HL-60 (cell line): ENCODE results near the gene SYT9.

Experiments used
- DNase-seq, 2 experiments: peaks; one replicate each; pipeline ENCODE4 v3.0.0-alpha.2; 2010 to 2020; ENCODE audit warnings: low read depth in 1 of 2, low spot score in 1 of 2
- H3K27ac ChIP-seq: fragments of 250-450 bp; sonication (Bioruptor Pico); replicated peaks from 2 replicates; pipeline ENCODE4 v1.5.1; 2020; ENCODE audit warnings: mild to moderate bottlenecking, moderate library complexity
- H3K27me3 ChIP-seq: fragments of 250-450 bp; sonication (Bioruptor Pico); 2 replicates; pipeline ENCODE4 v1.5.1; 2021; ENCODE audit warnings: mild to moderate bottlenecking, moderate library complexity; ENCODE audit not compliant: insufficient read depth, poor library complexity, severe bottlenecking
- H3K4me3 ChIP-seq: replicated peaks from 2 replicates; pipeline ENCODE4 v1.5.1; 2011; ENCODE audit warnings: mild to moderate bottlenecking, control low read depth, low read length; ENCODE audit not compliant: insufficient read depth
- CTCF ChIP-seq: IDR thresholded peaks from one replicate; pipeline ENCODE4 v1.5.1; 2011; ENCODE audit warnings: low read length, control low read depth, inconsistent platforms; ENCODE audit not compliant: insufficient read depth
- GABPA ChIP-seq: IDR thresholded peaks from 2 replicates; pipeline ENCODE4 v1.6.1; 2012; ENCODE audit warnings: low read depth
- POLR2AphosphoS5 ChIP-seq: IDR thresholded peaks from 2 replicates; pipeline ENCODE4 v1.6.1; 2012; ENCODE audit warnings: low read depth
- REST ChIP-seq: IDR thresholded peaks from 2 replicates; pipeline ENCODE4 v1.6.1; 2012; ENCODE audit warnings: low read depth; ENCODE audit not compliant: insufficient replicate concordance
- SPI1 ChIP-seq: IDR thresholded peaks from 2 replicates; pipeline ENCODE4 v1.6.1; 2012; ENCODE audit warnings: low read depth, mild to moderate bottlenecking, borderline replicate concordance

SYT9 gene

GRCh38 chr11:7262672-7263071 is 11.0 kb downstream of the SYT9 start:
- TF ChIP-seq SPI1 (no peak), REST (no peak), GABPA (no peak), POLR2AphosphoS5 (no peak)

GRCh38 chr11:7263842-7264241 is 12.1 kb downstream of the SYT9 start:
- Histone ChIP-seq H3K4me3 (no peak overlapping the region), H3K27ac (no peak overlapping the region), H3K27me3 (peaks cover 4% of the 10 kb centered on the region)
- TF ChIP-seq CTCF (no peak), SPI1 (no peak), POLR2AphosphoS5 (no peak), REST (no peak), GABPA (no peak)
- DNase-seq: no peak

More at GRCh38 chr11:7262672-7263071, 11.0 kb downstream of the SYT9 start:
- no peak overlapping the region for H3K27ac ChIP-seq
- no peak for DNase-seq
- H3K4me3 ChIP-seq: no peak overlapping the region
- H3K27me3 ChIP-seq: peaks cover 4% of the 10 kb centered on the region

- Histone ChIP-seq H3K27me3 (no peaks in the 10 kb centered on the region), H3K4me3 (no peak overlapping the region), H3K27ac (no peak overlapping the region)
- no peak for DNase-seq
- TF ChIP-seq GABPA (no peak), CTCF (no peak), SPI1 (no peak), REST (no peak), POLR2AphosphoS5 (no peak)
Observed at GRCh38 chr11:7268758-7269157, 17.1 kb downstream of the SYT9 start.
